Measurements from ENCODE around the gene SYK.

DNA sequence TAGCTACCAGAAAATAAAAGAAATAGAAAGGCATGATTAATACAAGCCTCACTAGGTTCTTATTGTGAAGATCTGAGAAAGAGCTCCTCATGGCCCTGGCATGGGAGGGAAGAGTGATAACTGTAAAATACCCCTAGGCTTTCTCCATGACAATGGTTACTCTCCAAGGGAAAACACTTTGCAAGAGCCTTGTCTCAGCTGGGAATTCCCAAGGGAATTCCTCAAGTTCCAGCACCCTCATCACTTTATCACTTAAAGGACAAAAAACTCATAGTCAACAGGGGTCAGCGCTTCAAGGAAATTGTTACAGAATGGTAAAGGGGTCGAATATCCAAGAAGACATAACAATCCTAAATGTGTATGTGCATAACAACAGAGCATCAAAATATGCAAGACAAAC lies 21.2 kb downstream of the SYK start:
- TF ChIP-seq, protein P1, sequence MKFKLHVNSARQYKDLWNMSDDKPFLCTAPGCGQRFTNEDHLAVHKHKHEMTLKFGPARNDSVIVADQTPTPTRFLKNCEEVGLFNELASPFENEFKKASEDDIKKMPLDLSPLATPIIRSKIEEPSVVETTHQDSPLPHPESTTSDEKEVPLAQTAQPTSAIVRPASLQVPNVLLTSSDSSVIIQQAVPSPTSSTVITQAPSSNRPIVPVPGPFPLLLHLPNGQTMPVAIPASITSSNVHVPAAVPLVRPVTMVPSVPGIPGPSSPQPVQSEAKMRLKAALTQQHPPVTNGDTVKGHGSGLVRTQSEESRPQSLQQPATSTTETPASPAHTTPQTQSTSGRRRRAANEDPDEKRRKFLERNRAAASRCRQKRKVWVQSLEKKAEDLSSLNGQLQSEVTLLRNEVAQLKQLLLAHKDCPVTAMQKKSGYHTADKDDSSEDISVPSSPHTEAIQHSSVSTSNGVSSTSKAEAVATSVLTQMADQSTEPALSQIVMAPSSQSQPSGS (tag by site-specific recombination; IDR thresholded peaks at IDR 0.05; ENCODE audit: low read depth) = no peak
- TF ChIP-seq, protein P2, sequence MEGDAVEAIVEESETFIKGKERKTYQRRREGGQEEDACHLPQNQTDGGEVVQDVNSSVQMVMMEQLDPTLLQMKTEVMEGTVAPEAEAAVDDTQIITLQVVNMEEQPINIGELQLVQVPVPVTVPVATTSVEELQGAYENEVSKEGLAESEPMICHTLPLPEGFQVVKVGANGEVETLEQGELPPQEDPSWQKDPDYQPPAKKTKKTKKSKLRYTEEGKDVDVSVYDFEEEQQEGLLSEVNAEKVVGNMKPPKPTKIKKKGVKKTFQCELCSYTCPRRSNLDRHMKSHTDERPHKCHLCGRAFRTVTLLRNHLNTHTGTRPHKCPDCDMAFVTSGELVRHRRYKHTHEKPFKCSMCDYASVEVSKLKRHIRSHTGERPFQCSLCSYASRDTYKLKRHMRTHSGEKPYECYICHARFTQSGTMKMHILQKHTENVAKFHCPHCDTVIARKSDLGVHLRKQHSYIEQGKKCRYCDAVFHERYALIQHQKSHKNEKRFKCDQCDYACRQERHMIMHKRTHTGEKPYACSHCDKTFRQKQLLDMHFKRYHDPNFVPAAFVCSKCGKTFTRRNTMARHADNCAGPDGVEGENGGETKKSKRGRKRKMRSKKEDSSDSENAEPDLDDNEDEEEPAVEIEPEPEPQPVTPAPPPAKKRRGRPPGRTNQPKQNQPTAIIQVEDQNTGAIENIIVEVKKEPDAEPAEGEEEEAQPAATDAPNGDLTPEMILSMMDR (tag by site-specific recombination; IDR thresholded peaks at IDR 0.05) = no peak
- no peak for TF ChIP-seq ZNF621 (tag by site-specific recombination; IDR thresholded peaks at IDR 0.05)
- no peak for TF ChIP-seq SETDB1 (IDR thresholded peaks at IDR 0.05; ENCODE audit: insufficient read length, low read length)
- no peak for TF ChIP-seq ZNF133 (tag by site-specific recombination; IDR thresholded peaks at IDR 0.05)
- no peak for TF ChIP-seq ZBTB1 (tag by site-specific recombination; IDR thresholded peaks at IDR 0.05)
- no peak for TF ChIP-seq TRIM28 (IDR thresholded peaks at IDR 0.05; ENCODE audit: borderline replicate concordance, low read length)
- no peak for TF ChIP-seq ZNF585B (tag by site-specific recombination; IDR thresholded peaks at IDR 0.05)
- TF ChIP-seq, protein P3, sequence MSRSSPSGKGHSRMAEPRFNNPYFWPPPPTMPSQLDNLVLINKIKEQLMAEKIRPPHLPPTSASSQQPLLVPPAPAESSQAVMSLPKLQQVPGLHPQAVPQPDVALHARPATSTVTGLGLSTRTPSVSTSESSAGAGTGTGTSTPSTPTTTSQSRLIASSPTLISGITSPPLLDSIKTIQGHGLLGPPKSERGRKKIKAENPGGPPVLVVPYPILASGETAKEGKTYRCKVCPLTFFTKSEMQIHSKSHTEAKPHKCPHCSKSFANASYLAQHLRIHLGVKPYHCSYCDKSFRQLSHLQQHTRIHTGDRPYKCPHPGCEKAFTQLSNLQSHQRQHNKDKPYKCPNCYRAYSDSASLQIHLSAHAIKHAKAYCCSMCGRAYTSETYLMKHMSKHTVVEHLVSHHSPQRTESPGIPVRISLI (tag by site-specific recombination; IDR thresholded peaks at IDR 0.05) = no peak
- TF ChIP-seq TCF7L2 (IDR thresholded peaks at IDR 0.05; ENCODE audit: borderline replicate concordance, low read depth, low read length) = no peak
- no peak for TF ChIP-seq MYNN (tag by site-specific recombination; IDR thresholded peaks at IDR 0.05; ENCODE audit: borderline replicate concordance)
- no peak for TF ChIP-seq ZNF785 (tag by site-specific recombination; IDR thresholded peaks at IDR 0.05)
- no peak for TF ChIP-seq PRDM10 (tag by site-specific recombination; IDR thresholded peaks at IDR 0.05)
- TF ChIP-seq PRDM6 (tag by site-specific recombination; IDR thresholded peaks at IDR 0.05) = no peak

All from HEK293 (cell line).